Measurements from ENCODE around the gene ATOX1. TPM values are rescaled to one million over a fixed set of nuclear protein-coding genes. Genes with fewer than 3 reads are reported as not detected.
A peak's percentile ranks its signal among the peaks of the same experiment; 100 is the strongest.

The ATOX1 gene
- total and polyA plus RNA-seq, 2 of the 4 experiments (the other 2 are of a cell fraction) = 56.3 to 360 TPM

DNA sequence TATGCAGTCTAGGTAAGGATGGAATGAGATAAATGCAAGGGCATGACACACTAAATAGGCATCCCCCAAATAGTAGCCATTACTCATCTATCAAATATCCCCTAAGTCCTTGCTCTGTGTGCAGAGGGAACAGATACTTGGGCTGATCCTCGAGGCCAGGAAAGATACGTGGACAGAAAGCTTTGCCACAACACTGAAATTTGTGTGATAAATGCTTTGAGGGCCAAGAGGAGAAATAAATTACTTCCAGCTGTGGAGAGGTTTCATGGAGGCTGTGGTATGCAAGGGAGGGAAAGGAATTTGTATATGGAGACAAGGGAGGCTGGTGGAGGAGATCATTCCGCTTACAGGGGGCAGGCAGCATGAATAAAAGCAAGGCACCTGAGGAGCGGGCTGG is 18.5 kb downstream of the ATOX1 start:
- dilution Hi-C loops (cut with HindIII; ENCODE audit: low sequenced_read_pairs, unreplicated experiment) = no loop called here
- DNase-seq = peak; percentile 94
- no peak overlapping the region for H3K4me3 ChIP-seq (ENCODE audit: insufficient read depth, low read depth, low read length)

More for the DNA sequence above, 18.5 kb downstream of the ATOX1 start:
- Histone ChIP-seq H3K9me1 (ENCODE audit: insufficient read depth, low read length) (peaks cover 13% of the 10 kb centered on the region; the same call in 1 of the 2 replicates), H3K14ac (replicated peaks; ENCODE audit: low read depth, low read length) (peak overlapping the region; percentile 98; the same call in 1 of the 2 replicates), H2BK5ac (ENCODE audit: low read depth, low read length, poor library complexity, severe bottlenecking) (peak overlapping the region; percentile 98), H2BK15ac (ENCODE audit: low read depth, low read length) (peak overlapping the region; percentile 87; the same call in 2 of the 3 replicates), H3K23ac (ENCODE audit: low read depth, low read length) (peak overlapping the region; percentile 100), H3K56ac (ENCODE audit: extremely low read depth, insufficient read depth, low read length) (peak overlapping the region; percentile 99), H4K8ac (ENCODE audit: low read depth in 2 of 2, low read length in 2 of 2) (peak overlapping the region; percentile 87 to 95), H3K9me3 (ENCODE audit: control insufficient read depth, insufficient read depth, low read length) (no peaks in the 10 kb centered on the region), H2BK20ac (ENCODE audit: low read depth, low read length) (peak overlapping the region; percentile 99), H2AK9ac (replicated peaks; ENCODE audit: low read depth, low read length, poor library complexity) (peak overlapping the region; percentile 99), H2AFZ (replicated peaks; ENCODE audit: low read length, poor library complexity) (peak overlapping the region; percentile 80), H3K79me1 (ENCODE audit: low read depth in 1 of 2, low read length in 2 of 2) (peaks cover 11 to 36% of the 10 kb centered on the region in 2 experiments; a peak in 3 of 4 replicates), H3K4me1 (ENCODE audit: control insufficient read depth, insufficient read depth, low read length) (peaks cover 18% of the 10 kb centered on the region), H3K4ac (ENCODE audit: low read depth, low read length) (peak overlapping the region; percentile 99), H4K20me1 (ENCODE audit: insufficient read depth, low read length) (0 out of 2 replicates have a peak, but pooled peaks cover 4% of the 10 kb centered on the region), H3K36me3 (ENCODE audit: control insufficient read depth, insufficient read depth, low read length) (0 out of 2 replicates have a peak, but pooled peaks cover 2% of the 10 kb centered on the region), H2BK120ac (ENCODE audit: low read depth, low read length) (peak overlapping the region; percentile 98), H3K18ac (ENCODE audit: low read depth, low read length) (peak overlapping the region; percentile 93), H3K27me3 (ENCODE audit: control insufficient read depth, insufficient read depth, low read length) (no peaks in the 10 kb centered on the region), H3K4me2 (ENCODE audit: low read depth, low read length) (peak overlapping the region; percentile 25), H4K91ac (ENCODE audit: insufficient read depth, low read depth, low read length) (peak overlapping the region; percentile 99), H3K27ac (ENCODE audit: insufficient read depth, low read length) (peak overlapping the region; percentile 100), H2AK5ac (ENCODE audit: low read depth, low read length) (peak overlapping the region; percentile 97), H4K5ac (ENCODE audit: low read depth, low read length) (peak overlapping the region; percentile 90; the same call in 1 of the 2 replicates), H3K9ac (ENCODE audit: low read depth, low read length) (peak overlapping the region; percentile 9; the same call in 1 of the 2 replicates)
- WGBS, 2 experiments (ENCODE audit: extremely low coverage in 2 of 2, insufficient read length in 1 of 2) = 0% methylated on average over 3 of the region's 4 CpGs; no CpG with 5 or more reads in 1 of the 2 experiments
- ChIA-PET POLR2A (ENCODE audit: unreplicated experiment) (interaction anchor here (0.6 to 3.5 kb wide), 12 partner anchors 12 to 82 kb away, joined by 3 to 70 read pairs (median 6); partner anchors contain the start of gene SPARC), CTCF (interaction anchor here (0.9 to 4.9 kb wide), 20 partner anchors 11 to 303 kb away, joined by 3 to 55 read pairs (median 5); partner anchors contain the start of gene G3BP1)
- BruUV-seq (replicated peaks) = no TSS peak
- in situ Hi-C loops (cut with MboI; ENCODE audit: low sequenced_read_pairs) = loop anchor here (5.0 to 10.0 kb wide), 4 partner anchors 38 to 595 kb away; no protein-coding TSS in a partner anchor
- intact Hi-C loops (cut with micrococcal nuclease) = loop anchor here (1.0 to 5.0 kb wide), 7 partner anchors 22 to 423 kb away; partner anchors contain the start of gene G3BP1
- peak; percentile 58 for ATAC-seq (ENCODE audit: low read depth)
- TF ChIP-seq CEBPB (IDR thresholded peaks at IDR 0.05; ENCODE audit: low read depth, low read length) = no peak
- no peak for TF ChIP-seq CHD1 (IDR thresholded peaks at IDR 0.05; ENCODE audit: low read depth, low read length)
- TF ChIP-seq SMC3 (IDR thresholded peaks at IDR 0.05; ENCODE audit: low read depth, low read length) = no peak
- no peak for TF ChIP-seq MAZ (IDR thresholded peaks at IDR 0.05; ENCODE audit: borderline replicate concordance, low read depth, low read length)
- TF ChIP-seq FOS (IDR thresholded peaks at IDR 0.05; ENCODE audit: low read depth, low read length) = peak; percentile 34; the same call in 1 of the 2 replicates
- TF ChIP-seq, protein P1, sequence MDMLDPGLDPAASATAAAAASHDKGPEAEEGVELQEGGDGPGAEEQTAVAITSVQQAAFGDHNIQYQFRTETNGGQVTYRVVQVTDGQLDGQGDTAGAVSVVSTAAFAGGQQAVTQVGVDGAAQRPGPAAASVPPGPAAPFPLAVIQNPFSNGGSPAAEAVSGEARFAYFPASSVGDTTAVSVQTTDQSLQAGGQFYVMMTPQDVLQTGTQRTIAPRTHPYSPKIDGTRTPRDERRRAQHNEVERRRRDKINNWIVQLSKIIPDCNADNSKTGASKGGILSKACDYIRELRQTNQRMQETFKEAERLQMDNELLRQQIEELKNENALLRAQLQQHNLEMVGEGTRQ (IDR thresholded peaks at IDR 0.05; ENCODE audit: low read depth, low read length) = no peak
- no peak for TF ChIP-seq RCOR1 (IDR thresholded peaks at IDR 0.05; ENCODE audit: insufficient replicate concordance, low read length)
- TF ChIP-seq RAD21 (IDR thresholded peaks at IDR 0.05; ENCODE audit: low read length) = no peak
- TF ChIP-seq NFE2L2 (IDR thresholded peaks at IDR 0.05; ENCODE audit: low read depth, low read length) = no peak
- no peak for TF ChIP-seq MXI1 (IDR thresholded peaks at IDR 0.05; ENCODE audit: borderline replicate concordance, low read depth, low read length)
- peak; percentile 50; the same call in 1 of the 2 replicates for TF ChIP-seq POLR2A (IDR thresholded peaks at IDR 0.05; ENCODE audit: low read depth, low read length)

Measured in IMR-90 (cell line).